Type B pancreatic cell (in vitro differentiated cells): ENCODE data around the gene GLIS1. TPM values are rescaled to one million over a fixed set of nuclear protein-coding genes. Genes with fewer than 3 reads are reported as not detected.

ENCODE experiments used
- DNase-seq: peaks from one replicate; pipeline ENCODE4 v3.0.0; 2021; ENCODE audit warnings: mixed read lengths; ENCODE audit not compliant: unreplicated experiment; ENCODE audit errors: extremely low spot score
- H3K27ac Mint-ChIP-seq: 2 replicates; pipeline ENCODE4 v1.8.0; 2021; ENCODE audit warnings: mild to moderate bottlenecking, mixed read lengths
- H3K27me3 Mint-ChIP-seq: 2 replicates; pipeline ENCODE4 v1.8.0; 2021; ENCODE audit warnings: mixed read lengths
- H3K36me3 Mint-ChIP-seq: 2 replicates; pipeline ENCODE4 v1.8.0; 2021; ENCODE audit warnings: mixed read lengths
- H3K4me1 Mint-ChIP-seq: one replicate; pipeline ENCODE4 v1.8.0; 2021; ENCODE audit warnings: mixed read lengths; ENCODE audit not compliant: unreplicated experiment
- H3K4me3 Mint-ChIP-seq: 2 replicates; pipeline ENCODE4 v1.8.0; 2021; ENCODE audit warnings: mild to moderate bottlenecking, mixed read lengths
- H3K9me3 Mint-ChIP-seq: 2 replicates; pipeline ENCODE4 v1.8.0; 2021; ENCODE audit warnings: mixed read lengths
- total RNA-seq: library from RNA; stranded (reverse); gene quantifications from 2 replicates; pipeline ENCODE4 v1.2.1, GENCODE V29; 2021; ENCODE audit warnings: low replicate concordance
- TF ChIP-seq, protein P1 (sequence below): fragments of 200-600 bp; sonication (generic); conservative IDR thresholded peaks from 2 replicates; pipeline ENCODE4 v1.5.0; 2021; ENCODE audit warnings: antibody characterized with exemption, mild to moderate bottlenecking

GLIS1 gene
- total RNA-seq, 1 donor from 2014 or later: 2.1 TPM

DNA sequence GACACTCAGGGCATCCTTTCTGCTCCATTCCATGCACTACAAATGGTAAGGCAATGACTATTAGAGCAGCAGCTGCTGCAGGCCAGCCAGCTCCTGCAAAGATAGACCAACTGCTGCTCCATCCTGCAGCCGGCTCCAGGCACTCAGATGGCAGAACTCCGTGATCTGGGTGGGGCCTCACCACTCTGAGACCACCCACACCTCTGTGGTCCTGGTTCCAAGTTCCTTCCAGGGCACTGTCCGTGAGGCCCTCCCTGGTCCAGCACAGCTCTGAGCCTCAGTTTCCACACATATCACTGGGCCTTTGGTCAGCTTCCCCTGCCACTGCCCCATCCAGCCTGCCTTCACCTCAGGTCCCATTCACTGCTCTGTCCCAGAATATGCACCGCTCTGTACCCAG, 165.0 kb downstream of the GLIS1 start:
- Mint-ChIP-seq H3K36me3 (no peaks in the 10 kb centered on the region), H3K4me3 (no peak overlapping the region), H3K9me3 (no peaks in the 10 kb centered on the region), H3K27me3 (peaks cover 3% of the 10 kb centered on the region), H3K27ac (no peak overlapping the region), H3K4me1 (peaks cover 42% of the 10 kb centered on the region)
- TF ChIP-seq, protein P1, sequence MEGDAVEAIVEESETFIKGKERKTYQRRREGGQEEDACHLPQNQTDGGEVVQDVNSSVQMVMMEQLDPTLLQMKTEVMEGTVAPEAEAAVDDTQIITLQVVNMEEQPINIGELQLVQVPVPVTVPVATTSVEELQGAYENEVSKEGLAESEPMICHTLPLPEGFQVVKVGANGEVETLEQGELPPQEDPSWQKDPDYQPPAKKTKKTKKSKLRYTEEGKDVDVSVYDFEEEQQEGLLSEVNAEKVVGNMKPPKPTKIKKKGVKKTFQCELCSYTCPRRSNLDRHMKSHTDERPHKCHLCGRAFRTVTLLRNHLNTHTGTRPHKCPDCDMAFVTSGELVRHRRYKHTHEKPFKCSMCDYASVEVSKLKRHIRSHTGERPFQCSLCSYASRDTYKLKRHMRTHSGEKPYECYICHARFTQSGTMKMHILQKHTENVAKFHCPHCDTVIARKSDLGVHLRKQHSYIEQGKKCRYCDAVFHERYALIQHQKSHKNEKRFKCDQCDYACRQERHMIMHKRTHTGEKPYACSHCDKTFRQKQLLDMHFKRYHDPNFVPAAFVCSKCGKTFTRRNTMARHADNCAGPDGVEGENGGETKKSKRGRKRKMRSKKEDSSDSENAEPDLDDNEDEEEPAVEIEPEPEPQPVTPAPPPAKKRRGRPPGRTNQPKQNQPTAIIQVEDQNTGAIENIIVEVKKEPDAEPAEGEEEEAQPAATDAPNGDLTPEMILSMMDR: no peak
- peak; percentile 63 for DNase-seq

DNA sequence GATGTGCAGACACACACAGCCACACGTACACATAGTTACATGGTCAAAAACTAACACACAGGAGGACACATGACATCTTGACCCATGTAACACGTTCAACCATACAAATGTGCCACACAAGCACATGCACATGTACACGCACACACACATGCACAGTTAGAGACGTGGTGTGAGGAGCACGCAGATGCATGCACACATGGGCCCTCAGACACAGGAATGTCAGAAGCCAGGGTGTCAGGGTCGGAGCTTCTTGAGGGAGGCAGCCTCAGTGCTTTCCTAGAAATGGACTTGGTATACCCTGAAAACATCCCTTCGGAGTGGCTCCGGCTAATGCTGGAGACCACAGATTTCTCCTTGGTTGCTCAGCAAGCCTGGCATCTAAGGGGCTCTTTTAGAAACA, 165.4 kb downstream of the GLIS1 start:
- H3K36me3 Mint-ChIP-seq: no peaks in the 10 kb centered on the region
- DNase-seq: no peak
- no peak overlapping the region for H3K4me3 Mint-ChIP-seq
- peaks cover 42% of the 10 kb centered on the region for H3K4me1 Mint-ChIP-seq
- H3K27me3 Mint-ChIP-seq: peaks cover 2% of the 10 kb centered on the region
- no peak overlapping the region for H3K27ac Mint-ChIP-seq
- TF ChIP-seq, protein P1: no peak
- H3K9me3 Mint-ChIP-seq: no peaks in the 10 kb centered on the region

DNA sequence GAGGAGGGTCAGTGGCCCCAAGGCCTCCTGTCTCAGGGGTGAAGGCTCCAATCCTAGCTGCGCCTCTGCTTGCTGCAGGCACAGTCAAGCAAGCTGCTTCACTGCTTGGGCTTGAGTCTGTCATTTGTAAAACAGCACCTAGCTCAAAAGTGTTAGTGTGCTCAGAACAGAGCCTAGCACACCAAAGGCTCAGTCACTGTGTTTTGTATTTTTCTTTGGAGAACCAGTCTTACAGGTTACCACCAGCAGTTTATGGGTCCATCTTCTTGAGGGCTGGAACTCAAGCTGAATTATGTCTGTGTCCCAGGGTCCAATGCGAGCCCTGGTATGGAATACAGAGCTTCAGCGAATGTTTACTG, 166.2 kb downstream of the GLIS1 start:
- peaks cover 35% of the 10 kb centered on the region for H3K4me1 Mint-ChIP-seq
- no peak for DNase-seq
- H3K36me3 Mint-ChIP-seq: no peaks in the 10 kb centered on the region
- H3K4me3 Mint-ChIP-seq: no peak overlapping the region
- H3K9me3 Mint-ChIP-seq: no peaks in the 10 kb centered on the region
- H3K27me3 Mint-ChIP-seq: no peaks in the 10 kb centered on the region
- TF ChIP-seq, protein P1: no peak
- peak overlapping the region; percentile 89 for H3K27ac Mint-ChIP-seq

DNA sequence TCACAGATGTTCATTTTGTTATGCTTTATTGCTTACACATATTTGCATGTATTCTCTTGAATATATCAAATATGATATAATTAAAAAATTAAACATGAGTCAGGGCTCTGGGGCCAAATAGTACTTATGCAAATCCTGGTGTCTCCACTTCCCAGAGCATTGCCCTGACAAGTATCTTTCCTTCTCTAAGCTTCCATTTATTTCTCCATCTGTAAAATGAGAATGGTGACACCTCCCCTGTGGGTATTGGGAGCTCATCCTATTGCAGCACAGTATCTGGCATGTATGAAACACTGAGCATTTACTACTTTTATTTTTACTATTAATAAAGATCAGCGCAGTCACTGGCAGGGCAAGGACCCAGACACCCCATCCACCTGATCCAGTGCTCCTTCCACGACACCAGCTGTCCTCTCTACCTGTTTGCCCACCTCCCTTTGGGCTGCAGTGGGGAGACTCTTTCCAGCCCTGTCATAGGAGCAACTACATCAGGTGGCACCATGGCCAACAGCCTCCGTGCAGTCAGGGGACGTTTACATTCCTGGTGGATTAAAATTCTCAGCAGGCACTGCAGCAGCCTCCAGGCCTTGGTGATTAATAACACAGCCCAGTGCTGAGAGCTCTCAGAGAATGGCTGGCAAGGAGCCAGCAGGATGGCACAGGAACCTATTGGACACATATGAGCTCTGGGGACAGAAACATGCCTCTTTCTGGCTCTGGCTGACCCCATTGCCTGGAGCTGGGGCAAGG, 166.7 kb downstream of the GLIS1 start:
- peak; percentile 78 for DNase-seq
- TF ChIP-seq, protein P1: no peak
- Mint-ChIP-seq H3K27me3 (no peaks in the 10 kb centered on the region), H3K36me3 (no peaks in the 10 kb centered on the region), H3K27ac (peak overlapping the region; percentile 89), H3K4me3 (no peak overlapping the region), H3K4me1 (peaks cover 34% of the 10 kb centered on the region), H3K9me3 (peaks cover 1% of the 10 kb centered on the region)

DNA sequence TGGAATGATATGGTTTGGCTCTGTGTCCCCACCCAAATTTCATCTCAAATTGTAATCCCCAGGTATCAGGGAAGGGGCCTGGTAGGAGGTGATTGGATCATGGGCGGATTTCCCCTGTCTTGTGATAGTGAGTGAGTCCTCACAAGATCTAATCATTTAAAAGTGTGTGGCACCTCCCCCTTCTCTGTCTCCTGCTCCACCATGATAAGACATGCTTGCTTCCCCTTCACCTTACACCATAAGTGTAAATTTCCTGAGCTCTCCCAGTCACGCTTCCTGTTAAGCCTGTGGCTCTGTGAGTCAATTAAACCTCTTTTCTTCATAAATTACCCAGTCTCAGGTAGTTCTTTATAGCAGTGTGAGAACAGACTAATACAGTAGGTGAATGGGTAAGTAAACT, 170.4 kb downstream of the GLIS1 start:
- DNase-seq: no peak
- Mint-ChIP-seq H3K36me3 (peaks cover 4% of the 10 kb centered on the region), H3K4me3 (no peak overlapping the region), H3K4me1 (peaks cover 11% of the 10 kb centered on the region), H3K9me3 (peaks cover 9% of the 10 kb centered on the region), H3K27ac (no peak overlapping the region), H3K27me3 (no peaks in the 10 kb centered on the region)
- TF ChIP-seq, protein P1: no peak
